DND-41 (cell line): ENCODE data around the gene C17orf107.

ENCODE experiments used
- EZH2 ChIP-seq: IDR thresholded peaks from 3 replicates; pipeline ENCODE4 v1.6.1; 2012; ENCODE audit warnings: borderline replicate concordance, low read depth, mild to moderate bottlenecking, moderate library complexity, low read length, inconsistent platforms; ENCODE audit not compliant: severe bottlenecking
- TF ChIP-seq, protein P1 (sequence below): IDR thresholded peaks from 2 replicates; pipeline ENCODE4 v1.5.1; 2012; ENCODE audit warnings: borderline replicate concordance, low read length, moderate library complexity, mild to moderate bottlenecking; ENCODE audit not compliant: poor library complexity, severe bottlenecking; ENCODE audit errors: extremely low read depth

DNA sequence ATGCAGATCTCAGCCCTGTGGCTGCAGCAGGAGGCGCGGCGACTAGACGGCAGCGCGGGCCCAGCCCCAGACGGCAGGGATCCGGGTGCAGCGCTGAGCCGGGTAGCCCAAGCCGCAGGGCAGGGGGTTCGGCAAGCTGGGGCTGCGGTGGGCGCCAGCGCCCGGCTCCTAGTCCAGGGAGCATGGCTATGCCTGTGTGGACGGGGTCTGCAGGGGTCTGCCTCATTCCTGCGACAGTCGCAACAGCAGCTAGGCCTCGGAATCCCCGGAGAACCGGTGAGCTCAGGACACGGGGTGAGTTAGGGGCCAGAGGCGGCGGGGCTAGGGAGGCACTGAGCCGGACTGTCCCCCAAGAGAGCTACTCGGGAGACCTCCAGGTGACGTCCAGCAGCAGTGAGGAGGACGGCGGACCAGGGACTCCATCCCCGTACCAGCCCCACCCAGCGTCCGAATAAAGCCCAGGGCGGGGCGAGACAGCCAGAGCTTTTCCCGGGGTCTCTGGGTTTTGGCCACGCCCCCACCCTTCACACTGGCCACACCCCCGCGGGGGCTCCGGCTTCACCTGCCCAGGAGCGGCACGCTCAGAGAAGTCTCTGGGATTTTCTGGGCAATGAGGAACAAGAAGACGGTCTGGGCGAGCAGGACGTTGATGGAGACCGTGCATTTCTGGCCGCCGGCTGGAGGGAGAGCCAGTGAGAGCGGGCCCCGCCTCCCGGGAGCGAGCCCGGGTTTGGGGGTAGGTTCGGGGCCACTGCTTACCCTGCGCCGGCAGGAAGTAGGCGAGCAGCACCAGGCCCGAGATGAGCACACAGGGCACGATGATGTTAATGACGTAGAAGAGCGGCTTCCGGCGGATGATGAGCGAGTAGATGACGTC lies 1.1 kb downstream of the C17orf107 start:
- TF ChIP-seq, protein P1, sequence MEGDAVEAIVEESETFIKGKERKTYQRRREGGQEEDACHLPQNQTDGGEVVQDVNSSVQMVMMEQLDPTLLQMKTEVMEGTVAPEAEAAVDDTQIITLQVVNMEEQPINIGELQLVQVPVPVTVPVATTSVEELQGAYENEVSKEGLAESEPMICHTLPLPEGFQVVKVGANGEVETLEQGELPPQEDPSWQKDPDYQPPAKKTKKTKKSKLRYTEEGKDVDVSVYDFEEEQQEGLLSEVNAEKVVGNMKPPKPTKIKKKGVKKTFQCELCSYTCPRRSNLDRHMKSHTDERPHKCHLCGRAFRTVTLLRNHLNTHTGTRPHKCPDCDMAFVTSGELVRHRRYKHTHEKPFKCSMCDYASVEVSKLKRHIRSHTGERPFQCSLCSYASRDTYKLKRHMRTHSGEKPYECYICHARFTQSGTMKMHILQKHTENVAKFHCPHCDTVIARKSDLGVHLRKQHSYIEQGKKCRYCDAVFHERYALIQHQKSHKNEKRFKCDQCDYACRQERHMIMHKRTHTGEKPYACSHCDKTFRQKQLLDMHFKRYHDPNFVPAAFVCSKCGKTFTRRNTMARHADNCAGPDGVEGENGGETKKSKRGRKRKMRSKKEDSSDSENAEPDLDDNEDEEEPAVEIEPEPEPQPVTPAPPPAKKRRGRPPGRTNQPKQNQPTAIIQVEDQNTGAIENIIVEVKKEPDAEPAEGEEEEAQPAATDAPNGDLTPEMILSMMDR, result no peak
- TF ChIP-seq EZH2, result no peak
